Osteoblast (primary cell): ENCODE measurements around the gene USH2A. TPM values are rescaled to one million over a fixed set of nuclear protein-coding genes. Genes with fewer than 3 reads are reported as not detected.
"Not testable (repeated sequence)": the region's sequence is repeated elsewhere in the genome, so short reads cannot be mapped to it uniquely, and the experiment has no call there.

Experiments used
- DNase-seq: peaks from one replicate; pipeline ENCODE4 v3.0.0; 2011; ENCODE audit warnings: low spot score, mixed read lengths; ENCODE audit not compliant: insufficient read length; ENCODE audit errors: missing footprints
- H2AFZ ChIP-seq: 2 replicates; pipeline ENCODE4 v1.6.0; 2011; ENCODE audit warnings: mild to moderate bottlenecking, low read length
- H3K27ac ChIP-seq: 2 replicates; pipeline ENCODE4 v1.5.1; 2011; ENCODE audit warnings: mild to moderate bottlenecking, low read depth, low read length, moderate library complexity
- H3K27me3 ChIP-seq: 2 replicates; pipeline ENCODE4 v1.6.0; 2012; ENCODE audit warnings: mild to moderate bottlenecking, control low read depth, inconsistent platforms, low read length, moderate library complexity; ENCODE audit not compliant: insufficient read depth
- H3K36me3 ChIP-seq: 2 replicates; pipeline ENCODE4 v1.5.1; 2011; ENCODE audit warnings: mild to moderate bottlenecking, low read length, control low read depth, moderate library complexity; ENCODE audit not compliant: insufficient read depth
- H3K4me1 ChIP-seq: 2 replicates; pipeline ENCODE4 v1.5.1; 2011; ENCODE audit warnings: mild to moderate bottlenecking, low read length, control low read depth, moderate library complexity; ENCODE audit not compliant: insufficient read depth
- H3K4me2 ChIP-seq: 2 replicates; pipeline ENCODE4 v1.6.0; 2011; ENCODE audit warnings: mild to moderate bottlenecking, low read length; ENCODE audit not compliant: insufficient read depth
- H3K4me3 ChIP-seq: fragments of 200-600 bp; sonication (generic); 3 replicates; pipeline ENCODE4 v1.5.1; 2012; ENCODE audit warnings: mild to moderate bottlenecking, low read length, inconsistent platforms; ENCODE audit not compliant: insufficient read depth
- H3K79me2 ChIP-seq: 2 replicates; pipeline ENCODE4 v1.6.0; 2012; ENCODE audit warnings: mild to moderate bottlenecking, low read length, control low read depth, inconsistent platforms; ENCODE audit not compliant: insufficient read depth
- H3K9me3 ChIP-seq: 2 replicates; pipeline ENCODE4 v1.5.1; 2011; ENCODE audit warnings: low read depth, low read length, control low read depth
- H4K20me1 ChIP-seq: 2 replicates; pipeline ENCODE4 v1.6.0; 2012; ENCODE audit warnings: mild to moderate bottlenecking, low read length, control low read depth; ENCODE audit not compliant: insufficient read depth
- total RNA-seq: library from RNA; depleted of rRNA; stranded (reverse); fragments of >200 nt; gene quantifications from 2 replicates; pipeline ENCODE4 v1.2.3, GENCODE V29; 2012
- TF ChIP-seq, protein P1 (sequence below): IDR thresholded peaks from 2 replicates; pipeline ENCODE4 v1.5.1; 2011; ENCODE audit warnings: mild to moderate bottlenecking, low read depth, low read length, moderate library complexity; ENCODE audit errors: extremely low read depth

The USH2A gene
- total RNA-seq, 1 donor: under 0.01 TPM

DNA sequence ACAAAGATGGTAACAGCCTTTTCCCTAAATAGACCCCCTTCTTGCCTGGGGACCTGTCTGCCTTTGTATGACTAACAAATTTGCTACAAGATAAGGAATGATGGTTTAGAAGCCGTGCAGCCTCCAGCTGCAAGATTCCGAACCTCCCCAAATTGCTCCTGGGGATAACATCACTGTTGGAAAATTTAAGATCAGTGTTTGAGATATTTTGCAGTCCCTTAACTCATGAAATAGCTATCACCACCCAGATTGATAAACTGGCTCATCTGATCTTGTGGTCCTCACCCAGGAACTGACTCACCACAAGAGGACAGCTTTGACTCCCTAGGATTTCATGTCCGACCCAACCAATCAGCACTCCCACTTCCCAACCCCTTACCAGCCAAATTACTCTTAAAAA is 254.7 kb downstream of the USH2A start:
- no peaks in the 10 kb centered on the region for H3K4me1 ChIP-seq
- H3K27ac ChIP-seq: no peak overlapping the region
- H3K27me3 ChIP-seq: no peaks in the 10 kb centered on the region
- no peaks in the 10 kb centered on the region for H4K20me1 ChIP-seq
- no peak overlapping the region for H3K4me2 ChIP-seq
- DNase-seq: no peak
- no peak overlapping the region for H2AFZ ChIP-seq
- no peak overlapping the region for H3K4me3 ChIP-seq
- TF ChIP-seq, protein P1, sequence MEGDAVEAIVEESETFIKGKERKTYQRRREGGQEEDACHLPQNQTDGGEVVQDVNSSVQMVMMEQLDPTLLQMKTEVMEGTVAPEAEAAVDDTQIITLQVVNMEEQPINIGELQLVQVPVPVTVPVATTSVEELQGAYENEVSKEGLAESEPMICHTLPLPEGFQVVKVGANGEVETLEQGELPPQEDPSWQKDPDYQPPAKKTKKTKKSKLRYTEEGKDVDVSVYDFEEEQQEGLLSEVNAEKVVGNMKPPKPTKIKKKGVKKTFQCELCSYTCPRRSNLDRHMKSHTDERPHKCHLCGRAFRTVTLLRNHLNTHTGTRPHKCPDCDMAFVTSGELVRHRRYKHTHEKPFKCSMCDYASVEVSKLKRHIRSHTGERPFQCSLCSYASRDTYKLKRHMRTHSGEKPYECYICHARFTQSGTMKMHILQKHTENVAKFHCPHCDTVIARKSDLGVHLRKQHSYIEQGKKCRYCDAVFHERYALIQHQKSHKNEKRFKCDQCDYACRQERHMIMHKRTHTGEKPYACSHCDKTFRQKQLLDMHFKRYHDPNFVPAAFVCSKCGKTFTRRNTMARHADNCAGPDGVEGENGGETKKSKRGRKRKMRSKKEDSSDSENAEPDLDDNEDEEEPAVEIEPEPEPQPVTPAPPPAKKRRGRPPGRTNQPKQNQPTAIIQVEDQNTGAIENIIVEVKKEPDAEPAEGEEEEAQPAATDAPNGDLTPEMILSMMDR: no peak
- no peaks in the 10 kb centered on the region for H3K36me3 ChIP-seq
- H3K9me3 ChIP-seq: no peaks in the 10 kb centered on the region
- no peaks in the 10 kb centered on the region for H3K79me2 ChIP-seq

DNA sequence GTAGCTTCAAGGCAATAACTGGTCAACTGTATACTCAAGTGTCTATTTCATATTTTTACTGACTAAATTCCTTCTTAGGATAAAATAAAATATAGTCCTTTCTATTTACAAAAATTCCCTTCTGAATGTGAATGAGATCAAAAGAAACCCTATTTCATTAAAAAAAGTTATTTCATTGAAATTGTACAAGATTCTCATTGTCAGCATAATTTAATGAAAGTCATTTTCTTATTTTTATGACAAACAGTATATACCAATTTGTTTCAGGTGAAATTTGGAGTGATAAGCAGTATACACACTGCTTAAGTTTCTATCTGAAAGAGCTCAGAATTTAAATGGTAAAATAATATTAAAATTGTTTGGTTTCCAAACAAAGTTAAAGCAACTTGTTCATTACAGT is 269.2 kb downstream of the USH2A start:
- no peak for DNase-seq
- Histone ChIP-seq H3K4me1 (no peaks in the 10 kb centered on the region), H3K79me2 (no peaks in the 10 kb centered on the region), H3K27me3 (no peaks in the 10 kb centered on the region), H3K9me3 (no peaks in the 10 kb centered on the region), H3K4me2 (no peak overlapping the region), H3K4me3 (no peak overlapping the region), H3K27ac (no peak overlapping the region), H3K36me3 (no peaks in the 10 kb centered on the region), H4K20me1 (no peaks in the 10 kb centered on the region), H2AFZ (no peak overlapping the region)
- TF ChIP-seq, protein P1: no peak

DNA sequence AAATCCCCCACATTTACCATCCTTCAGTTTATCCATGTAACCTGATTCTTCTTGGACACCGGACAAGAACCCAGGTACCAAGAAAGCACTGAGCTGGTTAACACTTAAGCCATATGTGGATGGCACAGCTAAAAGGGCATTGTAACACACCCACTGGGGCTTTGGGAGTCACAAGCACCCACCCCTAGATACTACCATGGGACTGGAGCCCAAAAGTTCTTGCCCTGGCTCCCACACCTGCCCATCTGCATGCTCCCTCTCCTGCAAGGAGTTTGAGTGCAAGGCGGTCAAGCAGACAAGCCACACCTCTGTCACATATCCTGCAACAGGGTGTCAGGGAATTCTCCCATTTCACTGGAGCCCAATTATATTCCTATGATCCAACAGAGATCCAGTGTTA is 270.1 kb downstream of the USH2A start:
- Histone ChIP-seq H3K4me3 (no peak overlapping the region), H3K27me3 (no peaks in the 10 kb centered on the region), H3K9me3 (no peaks in the 10 kb centered on the region), H4K20me1 (no peaks in the 10 kb centered on the region), H3K36me3 (no peaks in the 10 kb centered on the region), H3K27ac (no peak overlapping the region), H3K4me2 (no peak overlapping the region), H3K79me2 (no peaks in the 10 kb centered on the region), H3K4me1 (no peaks in the 10 kb centered on the region), H2AFZ (no peak overlapping the region)
- no peak for DNase-seq
- TF ChIP-seq, protein P1: no peak

DNA sequence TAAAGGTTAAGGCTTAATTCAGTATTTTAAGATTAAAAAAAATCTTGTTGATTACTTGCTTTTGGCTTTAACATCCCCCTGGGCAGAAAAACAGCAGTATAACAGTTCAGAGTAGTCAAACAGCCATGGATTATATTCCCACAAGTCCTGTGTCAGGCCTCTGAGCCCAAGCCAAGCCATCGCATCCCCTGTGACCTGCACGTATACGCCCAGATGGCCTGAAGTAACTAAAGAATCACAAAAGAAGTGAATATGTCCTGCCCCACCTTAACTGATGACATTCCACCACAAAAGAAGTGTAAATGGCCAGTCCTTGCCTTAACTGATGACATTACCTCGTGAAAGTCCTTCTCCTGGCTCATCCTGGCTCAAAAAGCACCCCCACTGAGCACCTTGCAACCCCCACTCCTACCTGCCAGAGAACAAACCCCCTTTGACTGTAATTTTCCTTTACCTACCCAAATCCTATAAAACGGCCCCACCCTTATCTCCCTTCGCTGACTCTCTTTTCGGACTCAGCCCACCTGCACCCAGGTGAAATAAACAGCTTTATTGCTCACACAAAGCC is 277.7 kb downstream of the USH2A start:
- not testable (repeated sequence) for H3K4me3 ChIP-seq, H4K20me1 ChIP-seq, H3K27ac ChIP-seq, H3K79me2 ChIP-seq, H3K36me3 ChIP-seq, H3K4me2 ChIP-seq, H3K4me1 ChIP-seq, H3K27me3 ChIP-seq, H3K9me3 ChIP-seq, DNase-seq, H2AFZ ChIP-seq
